Ishikawa (cell line): ENCODE measurements around the gene TMBIM1.

Experiments
- CREB1 ChIP-seq: IDR thresholded peaks from 2 replicates; pipeline ENCODE4 v1.6.1; 2012; ENCODE audit warnings: low read depth
- EGR1 ChIP-seq: IDR thresholded peaks from 2 replicates; pipeline ENCODE4 v1.6.1; 2012
- EP300 ChIP-seq: IDR thresholded peaks from 2 replicates; pipeline ENCODE4 v1.6.1; 2012; ENCODE audit warnings: borderline replicate concordance
- FOXM1 ChIP-seq: IDR thresholded peaks from 2 replicates; pipeline ENCODE4 v1.6.1; 2012; ENCODE audit warnings: low read depth, borderline replicate concordance
- NFIC ChIP-seq: IDR thresholded peaks from 2 replicates; pipeline ENCODE4 v1.6.1; 2012
- TAF1 ChIP-seq: IDR thresholded peaks from 2 replicates; pipeline ENCODE4 v1.6.1; 2012; ENCODE audit warnings: low read depth, mild to moderate bottlenecking
- TCF12 ChIP-seq: IDR thresholded peaks from 2 replicates; pipeline ENCODE4 v1.6.1; 2012; ENCODE audit warnings: low read depth
- TEAD4 ChIP-seq: IDR thresholded peaks from 2 replicates; pipeline ENCODE4 v1.6.1; 2012
- ZBTB7A ChIP-seq: IDR thresholded peaks from 2 replicates; pipeline ENCODE4 v1.6.1; 2012; ENCODE audit warnings: low read depth
- TF ChIP-seq, protein P1 (sequence below): IDR thresholded peaks from 2 replicates; pipeline ENCODE4 v1.6.1; 2012; ENCODE audit warnings: low read depth, mild to moderate bottlenecking
- TF ChIP-seq, protein P2 (sequence below): IDR thresholded peaks from 2 replicates; pipeline ENCODE4 v1.6.1; 2012

DNA sequence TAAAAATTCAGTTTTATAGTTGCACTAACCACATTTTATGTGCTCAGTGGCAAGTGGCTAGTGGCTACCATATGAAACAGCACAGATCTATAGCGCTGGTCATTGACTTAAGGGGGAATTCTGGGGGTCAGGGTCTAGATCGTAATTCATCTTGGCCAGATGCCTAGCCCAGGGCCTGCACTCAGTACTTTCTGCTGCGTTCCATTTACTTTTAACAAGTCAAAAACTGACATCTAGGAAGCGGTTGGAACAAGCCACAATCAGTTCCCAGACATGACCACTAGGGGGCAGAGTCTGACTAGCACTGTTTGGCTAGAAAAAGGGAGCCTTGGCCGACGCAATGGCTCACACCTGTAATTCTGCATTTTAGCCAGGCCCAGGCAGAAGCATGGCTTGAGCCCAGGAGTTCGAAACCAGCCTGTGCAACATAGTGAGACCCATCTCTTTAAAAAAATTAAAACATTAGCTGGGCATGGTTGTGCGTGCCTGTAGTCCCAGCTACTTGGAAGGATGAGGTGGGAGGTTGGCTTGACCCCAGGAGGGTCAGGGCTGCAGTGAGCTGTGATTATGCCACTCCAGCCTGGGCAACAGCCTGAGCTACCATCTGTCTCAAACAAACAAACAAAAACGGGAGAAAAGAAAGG lies 9.0 kb upstream of the TMBIM1 start:
- no peak for TF ChIP-seq EP300
- TF ChIP-seq ZBTB7A: no peak
- no peak for TF ChIP-seq FOXM1
- TF ChIP-seq TAF1: no peak
- no peak for TF ChIP-seq EGR1
- TF ChIP-seq NFIC: no peak
- TF ChIP-seq, protein P1, sequence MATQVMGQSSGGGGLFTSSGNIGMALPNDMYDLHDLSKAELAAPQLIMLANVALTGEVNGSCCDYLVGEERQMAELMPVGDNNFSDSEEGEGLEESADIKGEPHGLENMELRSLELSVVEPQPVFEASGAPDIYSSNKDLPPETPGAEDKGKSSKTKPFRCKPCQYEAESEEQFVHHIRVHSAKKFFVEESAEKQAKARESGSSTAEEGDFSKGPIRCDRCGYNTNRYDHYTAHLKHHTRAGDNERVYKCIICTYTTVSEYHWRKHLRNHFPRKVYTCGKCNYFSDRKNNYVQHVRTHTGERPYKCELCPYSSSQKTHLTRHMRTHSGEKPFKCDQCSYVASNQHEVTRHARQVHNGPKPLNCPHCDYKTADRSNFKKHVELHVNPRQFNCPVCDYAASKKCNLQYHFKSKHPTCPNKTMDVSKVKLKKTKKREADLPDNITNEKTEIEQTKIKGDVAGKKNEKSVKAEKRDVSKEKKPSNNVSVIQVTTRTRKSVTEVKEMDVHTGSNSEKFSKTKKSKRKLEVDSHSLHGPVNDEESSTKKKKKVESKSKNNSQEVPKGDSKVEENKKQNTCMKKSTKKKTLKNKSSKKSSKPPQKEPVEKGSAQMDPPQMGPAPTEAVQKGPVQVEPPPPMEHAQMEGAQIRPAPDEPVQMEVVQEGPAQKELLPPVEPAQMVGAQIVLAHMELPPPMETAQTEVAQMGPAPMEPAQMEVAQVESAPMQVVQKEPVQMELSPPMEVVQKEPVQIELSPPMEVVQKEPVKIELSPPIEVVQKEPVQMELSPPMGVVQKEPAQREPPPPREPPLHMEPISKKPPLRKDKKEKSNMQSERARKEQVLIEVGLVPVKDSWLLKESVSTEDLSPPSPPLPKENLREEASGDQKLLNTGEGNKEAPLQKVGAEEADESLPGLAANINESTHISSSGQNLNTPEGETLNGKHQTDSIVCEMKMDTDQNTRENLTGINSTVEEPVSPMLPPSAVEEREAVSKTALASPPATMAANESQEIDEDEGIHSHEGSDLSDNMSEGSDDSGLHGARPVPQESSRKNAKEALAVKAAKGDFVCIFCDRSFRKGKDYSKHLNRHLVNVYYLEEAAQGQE: no peak
- TF ChIP-seq TEAD4: no peak
- TF ChIP-seq, protein P2, sequence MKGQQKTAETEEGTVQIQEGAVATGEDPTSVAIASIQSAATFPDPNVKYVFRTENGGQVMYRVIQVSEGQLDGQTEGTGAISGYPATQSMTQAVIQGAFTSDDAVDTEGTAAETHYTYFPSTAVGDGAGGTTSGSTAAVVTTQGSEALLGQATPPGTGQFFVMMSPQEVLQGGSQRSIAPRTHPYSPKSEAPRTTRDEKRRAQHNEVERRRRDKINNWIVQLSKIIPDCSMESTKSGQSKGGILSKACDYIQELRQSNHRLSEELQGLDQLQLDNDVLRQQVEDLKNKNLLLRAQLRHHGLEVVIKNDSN: no peak
- TF ChIP-seq TCF12: peak; percentile 43; the same call in 1 of the 2 replicates
- TF ChIP-seq CREB1: no peak
